Measurements from ENCODE around the gene LSR. TPM values are rescaled to one million over a fixed set of nuclear protein-coding genes. Genes with fewer than 3 reads are reported as not detected.
"Not testable (repeated sequence)": the region's sequence is repeated elsewhere in the genome, so short reads cannot be mapped to it uniquely, and the experiment has no call there.

Gene LSR
- total RNA-seq, 3 donors from 2014 or later = 3.7 to 37.5 (median 35.1) TPM

DNA sequence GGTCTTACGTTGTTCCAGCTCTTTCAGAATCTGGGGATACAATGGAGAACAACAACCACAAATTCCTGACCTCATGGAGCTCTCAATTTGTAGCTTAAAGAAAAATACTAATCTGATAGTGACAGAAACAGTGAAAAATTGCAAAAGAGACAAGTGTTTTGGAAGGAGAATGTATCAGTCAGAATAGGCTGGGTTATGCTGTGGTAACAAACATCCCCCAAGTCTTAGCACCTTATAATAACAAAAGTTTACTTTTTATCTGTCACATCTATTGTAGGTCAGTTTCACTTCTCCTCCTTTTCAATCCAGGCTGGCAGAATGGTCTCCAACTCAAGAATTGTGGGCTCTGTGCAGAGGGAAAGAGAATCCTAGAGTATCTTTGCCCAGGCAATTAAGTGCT, 29.8 kb upstream of the LSR start:
- H3K27me3 ChIP-seq = no peaks in the 10 kb centered on the region
- no peak for DNase-seq (ENCODE audit: low spot score in 2 of 2)
- TF ChIP-seq POLR2AphosphoS5 (IDR thresholded peaks at IDR 0.05) (no peak), POLR2A (IDR thresholded peaks at IDR 0.05) (no peak)
- TF ChIP-seq, protein P1, sequence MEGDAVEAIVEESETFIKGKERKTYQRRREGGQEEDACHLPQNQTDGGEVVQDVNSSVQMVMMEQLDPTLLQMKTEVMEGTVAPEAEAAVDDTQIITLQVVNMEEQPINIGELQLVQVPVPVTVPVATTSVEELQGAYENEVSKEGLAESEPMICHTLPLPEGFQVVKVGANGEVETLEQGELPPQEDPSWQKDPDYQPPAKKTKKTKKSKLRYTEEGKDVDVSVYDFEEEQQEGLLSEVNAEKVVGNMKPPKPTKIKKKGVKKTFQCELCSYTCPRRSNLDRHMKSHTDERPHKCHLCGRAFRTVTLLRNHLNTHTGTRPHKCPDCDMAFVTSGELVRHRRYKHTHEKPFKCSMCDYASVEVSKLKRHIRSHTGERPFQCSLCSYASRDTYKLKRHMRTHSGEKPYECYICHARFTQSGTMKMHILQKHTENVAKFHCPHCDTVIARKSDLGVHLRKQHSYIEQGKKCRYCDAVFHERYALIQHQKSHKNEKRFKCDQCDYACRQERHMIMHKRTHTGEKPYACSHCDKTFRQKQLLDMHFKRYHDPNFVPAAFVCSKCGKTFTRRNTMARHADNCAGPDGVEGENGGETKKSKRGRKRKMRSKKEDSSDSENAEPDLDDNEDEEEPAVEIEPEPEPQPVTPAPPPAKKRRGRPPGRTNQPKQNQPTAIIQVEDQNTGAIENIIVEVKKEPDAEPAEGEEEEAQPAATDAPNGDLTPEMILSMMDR (IDR thresholded peaks at IDR 0.05) = no peak

DNA sequence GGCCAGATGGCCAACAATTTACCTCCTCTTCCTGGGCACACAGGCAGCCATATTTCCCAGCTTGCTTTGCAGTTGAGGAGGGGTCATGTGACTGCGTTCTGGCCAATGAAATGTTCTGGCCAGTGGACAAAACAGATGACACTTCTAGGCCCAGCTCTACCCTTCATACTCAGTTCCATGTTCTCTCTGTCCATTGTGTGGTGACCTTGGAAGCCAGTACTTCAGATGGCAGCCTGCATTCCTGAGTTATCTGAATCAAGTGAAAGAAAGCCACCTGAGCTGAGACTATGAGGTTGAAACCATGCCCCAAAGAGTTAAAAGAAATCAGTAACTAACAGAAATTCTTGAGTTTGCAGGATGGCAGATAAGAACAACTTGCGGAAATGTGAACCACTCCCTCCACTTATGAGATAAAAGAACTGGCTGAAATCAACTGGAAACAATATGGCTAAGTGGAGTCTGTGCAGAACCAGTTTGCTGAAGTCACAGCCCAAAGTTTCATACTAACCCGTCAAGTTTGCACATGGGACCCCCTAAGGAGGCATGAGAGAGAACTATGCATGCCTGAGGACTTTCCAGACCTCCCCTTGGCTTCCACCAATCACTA, 28.4 kb upstream of the LSR start:
- no peak overlapping the region for H3K27ac ChIP-seq
- no peaks in the 10 kb centered on the region for H3K27me3 ChIP-seq
- intact Hi-C loops (cut with DNase I; ENCODE audit: low total_unique reads) = no loop called here

More for the DNA sequence above, 29.8 kb upstream of the LSR start:
- H3K27ac ChIP-seq = no peak overlapping the region
- intact Hi-C loops (cut with DNase I; ENCODE audit: low total_unique reads) = no loop called here
- H3K9me3 ChIP-seq = no peaks in the 10 kb centered on the region
- H3K4me3 ChIP-seq = no peak overlapping the region
- peaks cover 0 to 4% of the 10 kb centered on the region in 2 donors for H3K4me1 ChIP-seq
- H3K36me3 ChIP-seq = no peaks in the 10 kb centered on the region

DNA sequence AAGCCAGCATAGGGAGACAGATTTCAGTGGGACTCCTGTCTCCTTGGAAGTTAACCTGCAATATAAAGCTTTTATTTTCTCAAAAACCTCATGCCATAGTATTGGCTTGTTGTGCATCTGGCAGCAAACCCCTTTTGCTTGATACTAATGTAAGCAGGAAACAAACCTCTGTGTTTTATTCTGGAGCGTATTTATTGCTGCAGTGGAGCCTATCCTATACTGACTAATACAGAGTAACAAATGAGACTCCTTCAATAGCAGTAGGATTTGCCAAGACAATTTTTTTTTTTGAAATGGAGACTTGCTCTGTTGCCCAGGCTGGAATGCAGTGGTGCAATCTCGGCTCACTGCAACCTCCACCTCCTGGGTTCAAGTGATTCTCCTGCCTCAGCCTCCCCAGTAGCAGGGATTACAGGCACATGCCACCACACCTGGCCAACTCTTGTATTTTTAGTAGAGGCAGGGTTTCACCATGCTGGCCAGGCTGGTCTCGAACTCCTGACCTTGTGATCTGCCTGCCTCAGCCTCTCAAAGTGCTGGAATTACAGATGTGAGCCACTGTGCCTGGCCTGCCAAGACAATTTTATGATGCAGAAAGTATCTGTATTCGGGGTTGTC, 27.7 kb upstream of the LSR start:
- DNase-seq (ENCODE audit: low spot score in 2 of 2); H3K4me1 ChIP-seq; H3K4me3 ChIP-seq; H3K9me3 ChIP-seq; H3K27me3 ChIP-seq; H3K36me3 ChIP-seq; intact Hi-C loops (cut with DNase I; ENCODE audit: low total_unique reads); H3K27ac ChIP-seq: not testable (repeated sequence)

More for the DNA sequence above, 28.4 kb upstream of the LSR start:
- H3K9me3 ChIP-seq = no peaks in the 10 kb centered on the region
- H3K4me3 ChIP-seq = no peak overlapping the region
- no peak for DNase-seq (ENCODE audit: low spot score in 2 of 2)
- no peaks in the 10 kb centered on the region for H3K4me1 ChIP-seq
- TF ChIP-seq, protein P1 (IDR thresholded peaks at IDR 0.05) = no peak
- TF ChIP-seq POLR2AphosphoS5 (IDR thresholded peaks at IDR 0.05) = no peak
- TF ChIP-seq POLR2A (IDR thresholded peaks at IDR 0.05) = no peak
- H3K36me3 ChIP-seq = no peaks in the 10 kb centered on the region

DNA sequence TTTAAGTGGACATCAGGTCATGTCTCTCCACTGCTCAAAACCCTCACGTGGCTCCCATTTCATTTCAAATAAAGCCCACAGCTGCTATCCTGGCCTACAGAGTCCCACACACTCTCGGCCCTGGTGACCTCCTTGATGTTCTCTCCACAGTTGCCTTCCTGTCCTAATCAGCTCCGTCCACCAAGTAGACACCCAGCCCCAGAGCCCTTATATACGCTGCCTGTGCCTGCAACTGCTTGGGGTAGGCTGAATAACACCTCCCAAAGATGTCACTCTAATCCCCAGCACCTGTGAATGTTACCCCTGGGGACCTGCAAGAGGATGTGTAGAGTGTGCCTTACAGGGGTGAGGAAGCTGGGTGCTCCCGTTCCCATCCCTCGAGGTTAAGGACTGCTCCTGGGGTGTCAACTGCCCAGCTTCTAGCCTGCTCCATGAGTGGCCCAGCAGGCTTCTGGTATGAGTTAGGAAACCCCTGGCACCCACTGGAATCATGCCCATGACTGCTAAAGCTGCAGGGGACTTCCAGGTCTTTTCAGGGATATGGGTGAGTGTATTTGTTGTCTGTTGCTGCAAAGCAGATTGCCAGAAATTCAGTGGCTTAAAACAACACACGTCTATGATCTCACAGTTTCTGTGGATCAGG, 26.3 kb upstream of the LSR start:
- Histone ChIP-seq H3K9me3 (no peaks in the 10 kb centered on the region), H3K4me1 (no peaks in the 10 kb centered on the region), H3K27ac (no peak overlapping the region), H3K4me3 (no peak overlapping the region), H3K36me3 (no peaks in the 10 kb centered on the region), H3K27me3 (no peaks in the 10 kb centered on the region)
- TF ChIP-seq, protein P1 (IDR thresholded peaks at IDR 0.05) = no peak
- TF ChIP-seq POLR2AphosphoS5 (IDR thresholded peaks at IDR 0.05) = no peak
- TF ChIP-seq POLR2A (IDR thresholded peaks at IDR 0.05) = no peak
- intact Hi-C loops (cut with DNase I; ENCODE audit: low total_unique reads) = no loop called here
- no peak for DNase-seq (ENCODE audit: low spot score in 2 of 2)

DNA sequence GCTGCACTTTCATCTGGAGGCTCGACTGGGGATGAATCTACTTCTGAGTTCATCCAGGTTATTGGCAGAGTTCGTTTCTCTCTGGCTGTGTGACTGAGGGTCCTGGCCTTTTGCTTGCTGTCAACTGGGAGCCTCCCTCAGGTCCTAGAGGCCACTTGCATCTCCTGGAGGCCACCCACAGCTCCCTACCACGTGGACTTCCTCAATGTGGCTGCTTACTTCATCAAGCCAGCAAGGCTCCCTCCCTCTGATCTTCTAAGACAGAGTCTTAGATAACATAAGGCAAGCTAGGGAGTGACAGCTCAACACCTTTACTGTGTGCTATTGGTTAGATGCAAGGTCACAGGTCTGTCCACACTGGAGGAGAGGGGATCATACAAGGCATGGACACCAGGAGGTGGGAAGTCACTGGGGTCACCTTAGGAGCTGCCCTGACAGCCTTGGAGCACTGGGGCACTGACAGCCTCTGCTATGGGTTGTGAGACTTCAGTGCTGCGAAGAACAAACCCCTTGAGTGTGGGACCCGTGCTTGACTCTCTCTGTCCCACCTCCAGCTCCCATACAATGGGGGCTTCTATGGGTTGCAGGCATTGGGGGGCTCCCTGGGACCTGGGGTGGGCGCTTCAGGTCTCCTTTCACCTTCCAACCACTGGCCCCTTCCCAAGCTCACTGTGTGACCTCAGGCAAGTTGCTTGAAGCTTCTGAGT, 25.6 kb upstream of the LSR start:
- intact Hi-C loops (cut with DNase I; ENCODE audit: low total_unique reads) = no loop called here
- no peaks in the 10 kb centered on the region for H3K36me3 ChIP-seq
- no peak for DNase-seq (ENCODE audit: low spot score in 2 of 2)
- H3K27me3 ChIP-seq = no peaks in the 10 kb centered on the region
- no peak for TF ChIP-seq POLR2AphosphoS5 (IDR thresholded peaks at IDR 0.05)
- no peak for TF ChIP-seq POLR2A (IDR thresholded peaks at IDR 0.05)
- TF ChIP-seq, protein P1 (IDR thresholded peaks at IDR 0.05) = no peak
- H3K4me1 ChIP-seq = no peaks in the 10 kb centered on the region
- H3K27ac ChIP-seq = no peak overlapping the region
- H3K9me3 ChIP-seq = no peaks in the 10 kb centered on the region
- no peak overlapping the region for H3K4me3 ChIP-seq
